Left lobe of liver (tissue), 2 donors: ENCODE data around the gene RGS1. TPM values are rescaled to one million over a fixed set of nuclear protein-coding genes. Genes with fewer than 3 reads are reported as not detected.

Experiments used
- ATAC-seq: fragments of 200-7000 bp; cut with Tn5 transposase; one replicate; pipeline ENCODE4 v1.9.1; 2020; ENCODE audit warnings: mild to moderate bottlenecking, moderate library complexity
- DNase-seq: peaks from one replicate; pipeline ENCODE4 v3.0.0-alpha.2; 2020; ENCODE audit warnings: low spot score
- total RNA-seq: library from RNA; stranded (reverse); gene quantifications from one replicate; pipeline ENCODE4 v1.2.1, GENCODE V29; 2021
- donor health status: DM: no; HTN: no; CAD: no; lungs with moderate emphysema.
- donor health status: DM: no; HTN: yes; CAD: no.

The RGS1 gene
- total RNA-seq, 1 donor from 2014 or later, result 3.1 TPM

- ATAC-seq, result no peak
- no peak for DNase-seq
Observed at GRCh38 chr1:192552760-192553191, 22.8 kb upstream of the RGS1 start.

- no peak for DNase-seq
- no peak for ATAC-seq
Observed at GRCh38 chr1:192553741-192554140, 21.8 kb upstream of the RGS1 start.

GRCh38 chr1:192554904-192555303 lies 20.7 kb upstream of the RGS1 start:
- no peak for DNase-seq
- no peak for ATAC-seq

GRCh38 chr1:192555399-192555798 lies 20.2 kb upstream of the RGS1 start:
- DNase-seq (no peak), ATAC-seq (no peak)

GRCh38 chr1:192557841-192558595 lies 17.6 kb upstream of the RGS1 start:
- DNase-seq (no peak), ATAC-seq (no peak)

- DNase-seq, result no peak
- ATAC-seq, result no peak
Observed at GRCh38 chr1:192559115-192560006, 16.2 kb upstream of the RGS1 start.

GRCh38 chr1:192561301-192561700 lies 14.3 kb upstream of the RGS1 start:
- ATAC-seq (no peak), DNase-seq (no peak)

GRCh38 chr1:192563129-192563528 lies 12.4 kb upstream of the RGS1 start:
- no peak for ATAC-seq
- DNase-seq, result no peak

GRCh38 chr1:192564099-192564498 lies 11.5 kb upstream of the RGS1 start:
- ATAC-seq, result peak; percentile 60
- DNase-seq, result no peak

- DNase-seq, result no peak
- no peak for ATAC-seq
Observed at GRCh38 chr1:192565946-192566345, 9.6 kb upstream of the RGS1 start.

GRCh38 chr1:192566657-192567056 lies 8.9 kb upstream of the RGS1 start:
- ATAC-seq, result no peak
- no peak for DNase-seq

- ATAC-seq (no peak), DNase-seq (no peak)
Observed at GRCh38 chr1:192568063-192568462, 7.5 kb upstream of the RGS1 start.

- ATAC-seq, result no peak
- DNase-seq, result no peak
Observed at GRCh38 chr1:192571668-192572067, 3.9 kb upstream of the RGS1 start.

GRCh38 chr1:192573499-192573898 lies 2.1 kb upstream of the RGS1 start:
- DNase-seq (no peak), ATAC-seq (no peak)

- DNase-seq, result no peak
- ATAC-seq, result no peak
Observed at GRCh38 chr1:192574073-192574472, 1.5 kb upstream of the RGS1 start.

- DNase-seq, result no peak
- ATAC-seq, result no peak
Observed at GRCh38 chr1:192576190-192577144, 894 bp downstream of the RGS1 start.

- DNase-seq (no peak), ATAC-seq (no peak)
Observed at GRCh38 chr1:192577145-192578140, 1.9 kb downstream of the RGS1 start.

GRCh38 chr1:192578144-192578909 lies 2.8 kb downstream of the RGS1 start:
- no peak for DNase-seq
- no peak for ATAC-seq
